Esophagus squamous epithelium (tissue), 5 donors: ENCODE measurements around the gene SLC3A2. TPM values are rescaled to one million over a fixed set of nuclear protein-coding genes. Genes with fewer than 3 reads are reported as not detected.
A peak's percentile ranks its signal among the peaks of the same experiment; 100 is the strongest.

Source experiments
- DNase-seq: peaks from one replicate; lab custom pipeline; 2025; lab: John Stamatoyannopoulos, UW
- H3K27ac ChIP-seq, 4 donors: fragments of 200-600 bp; sonication (generic); one replicate each; pipeline ENCODE4 v1.5.1; 2016 to 2019; ENCODE audit warnings: mild to moderate bottlenecking in 1 of 4
- H3K27me3 ChIP-seq, 4 donors: fragments of 200-600 bp; sonication (generic); 1 replicate in 3 of 4; 2 replicates in 1 of 4; pipeline versions ENCODE4 v1.5.1 to v1.6.0; 2017 to 2021; ENCODE audit warnings: antibody characterized with exemption in 1 of 4
- H3K36me3 ChIP-seq, 3 donors: fragments of 200-600 bp; sonication (generic); one replicate each; pipeline ENCODE4 v1.5.1; 2016 to 2019
- H3K4me1 ChIP-seq, 3 donors: fragments of 200-600 bp; sonication (generic); one replicate each; pipeline ENCODE4 v1.5.1; 2017 to 2019
- H3K4me3 ChIP-seq, 4 donors: fragments of 200-600 bp; sonication (generic); 1 replicate in 3 of 4; 2 replicates in 1 of 4; pipeline ENCODE4 v1.5.1; 2016 to 2019; ENCODE audit warnings: mild to moderate bottlenecking in 2 of 4, moderate library complexity in 1 of 4
- H3K9me3 ChIP-seq, 3 donors: fragments of 200-600 bp; sonication (generic); one replicate each; pipeline ENCODE4 v1.5.1; 2016 to 2019
- CTCF ChIP-seq, 6 experiments: fragments of 450-650 bp in 4 of 6; fragments of 200-600 bp in 2 of 6; sonication (generic) in 2 of 6; IDR thresholded peaks; one replicate each; pipeline ENCODE4 v1.5.1; 2016 to 2019; ENCODE audit warnings: antibody characterized with exemption in 6 of 6, mild to moderate bottlenecking in 4 of 6, moderate library complexity in 4 of 6
- POLR2A ChIP-seq, 4 donors: fragments of 450-650 bp; IDR thresholded peaks; one replicate each; pipeline ENCODE4 v1.6.1; 2017; ENCODE audit warnings: antibody characterized with exemption in 4 of 4, mild to moderate bottlenecking in 4 of 4, moderate library complexity in 3 of 4
- WGBS, 2 donors: methylation state at CpG; one replicate each; pipeline ENCODE4 v1.1.5; 2018; 5-methylcytosine and 5-hydroxymethylcytosine counted together
- intact Hi-C: fragments of 100-400 bp; cut with DNase I; formaldehyde crosslinking; loops from one replicate; pipeline ENCODE4 v1.15.0; 2022
- total RNA-seq, 4 donors: library from RNA; depleted of rRNA; stranded (reverse); fragments of >200 nt; gene quantifications; one replicate each; pipeline ENCODE4 v1.1.0, GENCODE V29; 2016
- donor health status: DM: yes; HTN: yes; CAD: no.

SLC3A2 gene
- total RNA-seq = 100 to 1,000 TPM; 132 to 373 (median 153) TPM

GRCh38 chr11:62880803-62881578 lies at the start of gene SLC3A2:
SLC3A2 (plus strand) TSS chr11:62880896; CDS start chr11:62881024, 128 bp downstream.
- peak in 3 of 4 donors; percentile 95 to 99 (median 98) for TF ChIP-seq POLR2A (IDR thresholded peaks at IDR 0.05)
- TF ChIP-seq CTCF (IDR thresholded peaks at IDR 0.05) = peak; percentile 65 to 79 (median 68)
- no peaks in the 10 kb centered on the region for H3K27me3 ChIP-seq
- H3K9me3 ChIP-seq = no peaks in the 10 kb centered on the region
- peaks cover 23 to 40% (median 39%) of the 10 kb centered on the region in 3 donors for H3K36me3 ChIP-seq
- DNase-seq = peak; percentile 72
- 0 to 1% methylated on average over 11 to 16 of the region's 69 CpGs for WGBS, 2 donors
- peak within 1 kb of the TSS; percentile 95 to 100 (median 98) for H3K27ac ChIP-seq
- intact Hi-C loops = loop anchor here (5.0 kb wide), 1 partner anchor 94 kb away; the partner anchor contains the start of gene TMEM179B
- H3K4me3 ChIP-seq = peak within 1 kb of the TSS; percentile 74 to 99 (median 86)
- H3K4me1 ChIP-seq = peaks cover 44 to 87% (median 48%) of the 10 kb centered on the region in 3 donors

DNA sequence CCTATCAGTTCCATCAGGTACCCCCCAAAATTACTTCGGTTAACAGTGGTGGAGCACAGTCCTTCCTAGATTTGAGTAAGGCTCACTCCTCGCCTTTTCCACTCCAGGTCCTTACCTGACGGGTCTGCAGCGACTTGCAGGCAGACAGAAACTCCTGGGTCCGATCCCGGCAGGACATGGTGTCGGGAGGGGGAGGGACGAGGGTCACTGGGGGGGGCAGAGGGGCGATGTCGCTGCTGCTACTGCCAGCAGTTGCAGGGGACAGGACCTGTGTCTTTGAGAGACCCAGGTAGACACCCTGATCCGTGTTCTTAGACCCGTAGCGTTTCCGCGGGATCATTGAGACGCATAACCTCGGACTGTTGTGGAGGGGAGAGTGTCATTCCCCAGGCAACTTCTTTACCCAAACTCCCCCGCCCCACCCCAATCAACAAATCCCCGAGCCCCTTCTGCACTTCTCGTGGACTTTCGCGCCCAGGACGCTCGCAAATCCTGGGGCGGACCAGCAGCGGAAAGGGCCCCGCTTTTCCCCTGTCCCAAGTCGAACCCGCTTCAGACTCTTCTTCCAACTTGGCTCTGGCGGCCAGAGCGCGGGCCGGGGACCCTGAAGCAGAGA lies 49.7 kb upstream of the SLC3A2 start:
- 0 to 1% methylated on average over 9 to 12 of the region's 33 CpGs for WGBS, 2 donors
- DNase-seq = no peak
- Histone ChIP-seq H3K4me3 (peak overlapping the region; percentile 65 to 90 (median 81)), H3K4me1 (peaks cover 17 to 56% (median 37%) of the 10 kb centered on the region in 3 donors), H3K27ac (peak overlapping the region; percentile 93 to 100 (median 98)), H3K36me3 (peaks cover 7 to 65% (median 32%) of the 10 kb centered on the region in 3 donors), H3K9me3 (no peaks in the 10 kb centered on the region), H3K27me3 (no peaks in the 10 kb centered on the region)
- TF ChIP-seq CTCF (IDR thresholded peaks at IDR 0.05) (no peak), POLR2A (IDR thresholded peaks at IDR 0.05) (no peak)
- intact Hi-C loops = no loop called here

- peak; percentile 96 for DNase-seq
- H3K27ac ChIP-seq = peak within 1 kb of the TSS; percentile 93 to 100 (median 98)
- 0% methylated on average over 7 to 11 of the region's 65 CpGs for WGBS, 2 donors
- peak within 1 kb of the TSS; percentile 65 to 90 (median 81) for H3K4me3 ChIP-seq
- peaks cover 7 to 65% (median 30%) of the 10 kb centered on the region in 3 donors for H3K36me3 ChIP-seq
- no peaks in the 10 kb centered on the region for H3K27me3 ChIP-seq
- intact Hi-C loops = no loop called here
- peak in 1 of 6 experiments; percentile 2 for TF ChIP-seq CTCF (IDR thresholded peaks at IDR 0.05)
- TF ChIP-seq POLR2A (IDR thresholded peaks at IDR 0.05) = peak in 3 of 4 donors; percentile 59 to 92 (median 87)
- H3K4me1 ChIP-seq = peaks cover 17 to 58% (median 37%) of the 10 kb centered on the region in 3 donors
- no peaks in the 10 kb centered on the region for H3K9me3 ChIP-seq
These were observed 49.0 kb upstream of the SLC3A2 start, which contains the start of gene STX5 for GRCh38 chr11:62831520-62832335. STX5 (minus strand) TSS chr11:62832051; CDS start chr11:62831243, 808 bp downstream.

DNA sequence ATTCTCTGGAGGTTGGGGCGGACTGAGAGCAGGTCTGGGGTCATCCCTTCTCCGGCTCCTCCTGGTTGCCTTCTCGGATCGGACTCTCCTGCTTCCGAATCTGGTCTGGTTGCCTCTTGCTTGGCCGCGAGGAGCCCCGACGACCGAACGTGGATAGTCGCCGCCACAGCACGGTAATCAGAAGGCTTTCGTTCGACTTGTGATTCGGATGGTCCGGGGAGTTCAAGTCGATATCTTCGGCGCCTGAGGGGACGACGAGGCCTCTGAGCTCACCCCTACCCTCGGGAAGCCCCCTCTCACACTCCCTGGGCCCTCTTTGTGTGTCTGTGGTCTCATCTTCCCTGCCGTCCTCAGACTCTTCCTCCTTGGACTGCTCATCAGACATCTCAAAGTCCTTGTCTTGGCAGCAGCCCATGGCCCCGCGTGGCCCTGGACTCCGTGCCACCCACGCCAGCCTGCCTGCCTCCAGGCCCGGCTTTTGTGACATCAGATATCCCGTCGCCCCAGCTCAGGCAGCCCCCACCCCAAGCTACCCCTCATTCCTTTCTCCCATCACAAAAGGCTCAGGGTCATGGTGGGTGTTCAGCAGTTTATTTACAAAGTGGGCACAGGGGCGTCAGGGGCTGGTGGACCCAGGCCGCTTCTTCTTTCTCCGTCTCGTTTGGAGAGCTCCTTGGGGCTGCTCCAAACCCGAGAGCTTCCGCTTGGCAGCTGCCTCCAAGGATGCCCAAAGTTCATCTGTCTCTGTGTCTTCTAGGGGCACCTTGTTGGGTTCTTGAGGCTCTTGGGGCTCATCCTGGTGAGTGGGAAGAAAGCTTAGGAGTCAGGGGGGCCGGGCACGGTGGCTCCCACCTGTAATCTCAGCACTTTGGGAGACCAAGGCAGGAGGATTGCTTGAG lies 48.1 kb upstream of the SLC3A2 start, which contains the start of gene TEX54:
TSS of gene TEX54 (minus strand) at position 506 of the 899 bp plus-strand sequence.
- WGBS, 2 donors = 15 to 22% methylated on average over 12 to 15 of the region's 40 CpGs
- H3K36me3 ChIP-seq = peaks cover 0 to 56% (median 22%) of the 10 kb centered on the region in 3 donors

More for the DNA sequence above, 48.1 kb upstream of the SLC3A2 start, which contains the start of gene TEX54:
- no peak for TF ChIP-seq POLR2A (IDR thresholded peaks at IDR 0.05)
- TF ChIP-seq CTCF (IDR thresholded peaks at IDR 0.05) = no peak
- intact Hi-C loops = no loop called here
- peaks cover 17 to 63% (median 39%) of the 10 kb centered on the region in 3 donors for H3K4me1 ChIP-seq
- H3K27me3 ChIP-seq = no peaks in the 10 kb centered on the region
- DNase-seq = no peak
- H3K27ac ChIP-seq = peak within 1 kb of the TSS; percentile 93 to 100 (median 98)
- H3K4me3 ChIP-seq = peak within 1 kb of the TSS; percentile 65 to 90 (median 81)
- H3K9me3 ChIP-seq = no peaks in the 10 kb centered on the region
